Fibroblast of the aortic adventitia (primary cell): Measurements from ENCODE around the gene AMPD2. TPM values are rescaled to one million over a fixed set of nuclear protein-coding genes. Genes with fewer than 3 reads are reported as not detected.
A peak's percentile ranks its signal among the peaks of the same experiment; 100 is the strongest.

Source experiments
- DNase-seq: peaks from one replicate; pipeline ENCODE4 v3.0.0-alpha.2; 2010; ENCODE audit warnings: low read depth
- H3K4me3 ChIP-seq: 2 replicates; pipeline ENCODE4 v1.5.1; 2011; ENCODE audit warnings: low read depth, mild to moderate bottlenecking, control low read depth, low read length, moderate library complexity
- CTCF ChIP-seq: IDR thresholded peaks from 2 replicates; pipeline ENCODE4 v1.5.1; 2011; ENCODE audit warnings: mild to moderate bottlenecking, low read length, control low read depth, inconsistent platforms; ENCODE audit not compliant: insufficient read depth
- total RNA-seq: library from RNA; depleted of rRNA; stranded (reverse); fragments of >200 nt; gene quantifications from 2 replicates; pipeline ENCODE4 v1.2.3, GENCODE V29; 2012; ENCODE audit warnings: low replicate concordance

AMPD2 gene
- total RNA-seq, 1 donor: 67.2 TPM

GRCh38 chr1:109634292-109634691 is 14.7 kb downstream of the AMPD2 start:
- H3K4me3 ChIP-seq: no peak overlapping the region
- DNase-seq: no peak
- no peak for TF ChIP-seq CTCF

- DNase-seq: no peak
- no peak overlapping the region for H3K4me3 ChIP-seq
- no peak for TF ChIP-seq CTCF
These were observed 15.4 kb downstream of the AMPD2 start for GRCh38 chr1:109634771-109635750.

- TF ChIP-seq CTCF: no peak
- no peak for DNase-seq
- H3K4me3 ChIP-seq: no peak overlapping the region
These were observed 16.2 kb downstream of the AMPD2 start for GRCh38 chr1:109635862-109636200.

GRCh38 chr1:109636201-109636952 is 16.7 kb downstream of the AMPD2 start:
- no peak for TF ChIP-seq CTCF
- no peak overlapping the region for H3K4me3 ChIP-seq
- peak; percentile 75 for DNase-seq

- H3K4me3 ChIP-seq: no peak overlapping the region
- DNase-seq: no peak
- TF ChIP-seq CTCF: no peak
These were observed 17.8 kb downstream of the AMPD2 start for GRCh38 chr1:109637446-109637845.

GRCh38 chr1:109639063-109639840 is 19.6 kb downstream of the AMPD2 start:
- TF ChIP-seq CTCF: no peak
- no peak overlapping the region for H3K4me3 ChIP-seq
- DNase-seq: no peak
